Progenitor cell of endocrine pancreas (in vitro differentiated cells): ENCODE results near the gene POLK. TPM values are rescaled to one million over a fixed set of nuclear protein-coding genes. Genes with fewer than 3 reads are reported as not detected.

ENCODE experiments used
- DNase-seq: peaks from one replicate; pipeline ENCODE4 v3.0.0; 2021; ENCODE audit warnings: low spot score; ENCODE audit not compliant: unreplicated experiment
- H3K27ac Mint-ChIP-seq: 2 replicates; pipeline ENCODE4 v1.8.0; 2021; ENCODE audit warnings: mild to moderate bottlenecking, moderate library complexity, mixed read lengths
- H3K27me3 Mint-ChIP-seq: 2 replicates; pipeline ENCODE4 v1.8.0; 2021; ENCODE audit warnings: mixed read lengths
- H3K36me3 Mint-ChIP-seq: 2 replicates; pipeline ENCODE4 v1.8.0; 2022; ENCODE audit warnings: mixed read lengths; ENCODE audit not compliant: insufficient read depth
- H3K4me1 Mint-ChIP-seq: 2 replicates; pipeline ENCODE4 v1.8.0; 2021; ENCODE audit warnings: low read depth, mixed read lengths
- H3K4me3 Mint-ChIP-seq: 2 replicates; pipeline ENCODE4 v1.8.0; 2021; ENCODE audit warnings: low read depth, mild to moderate bottlenecking, moderate library complexity, mixed read lengths
- H3K9me3 Mint-ChIP-seq: 2 replicates; pipeline ENCODE4 v1.8.0; 2021; ENCODE audit warnings: low read depth, mixed read lengths
- CTCF ChIP-seq: fragments of 200-600 bp; sonication (generic); IDR thresholded peaks from one replicate; pipeline ENCODE4 v1.5.0; 2021; ENCODE audit warnings: antibody characterized with exemption, mild to moderate bottlenecking; ENCODE audit not compliant: unreplicated experiment
- total RNA-seq: library from RNA; stranded (reverse); gene quantifications from 2 replicates; pipeline ENCODE4 v1.2.1, GENCODE V29; 2021

POLK gene
- total RNA-seq, 1 donor from 2014 or later: 20.2 TPM

GRCh38 chr5:75627801-75628200 lies 116.1 kb downstream of the POLK start:
- TF ChIP-seq CTCF: no peak
- no peak for DNase-seq
- Mint-ChIP-seq H3K4me3 (no peak overlapping the region), H3K27me3 (no peaks in the 10 kb centered on the region), H3K4me1 (peaks cover 12% of the 10 kb centered on the region), H3K9me3 (no peaks in the 10 kb centered on the region), H3K27ac (no peak overlapping the region), H3K36me3 (no peaks in the 10 kb centered on the region)

- Mint-ChIP-seq H3K36me3 (no peaks in the 10 kb centered on the region), H3K4me3 (no peak overlapping the region), H3K27ac (no peak overlapping the region), H3K27me3 (no peaks in the 10 kb centered on the region), H3K9me3 (no peaks in the 10 kb centered on the region), H3K4me1 (no peaks in the 10 kb centered on the region)
- no peak for DNase-seq
- TF ChIP-seq CTCF: no peak
Measured at GRCh38 chr5:75630875-75631274, 119.2 kb downstream of the POLK start.

GRCh38 chr5:75632321-75632720 lies 120.6 kb downstream of the POLK start:
- H3K4me1 Mint-ChIP-seq: no peaks in the 10 kb centered on the region
- no peaks in the 10 kb centered on the region for H3K9me3 Mint-ChIP-seq
- no peak for TF ChIP-seq CTCF
- H3K36me3 Mint-ChIP-seq: no peaks in the 10 kb centered on the region
- no peak overlapping the region for H3K27ac Mint-ChIP-seq
- DNase-seq: no peak
- H3K27me3 Mint-ChIP-seq: no peaks in the 10 kb centered on the region
- H3K4me3 Mint-ChIP-seq: no peak overlapping the region

- H3K9me3 Mint-ChIP-seq: no peaks in the 10 kb centered on the region
- no peak overlapping the region for H3K27ac Mint-ChIP-seq
- H3K4me1 Mint-ChIP-seq: no peaks in the 10 kb centered on the region
- TF ChIP-seq CTCF: no peak
- peaks cover 2% of the 10 kb centered on the region for H3K36me3 Mint-ChIP-seq
- no peak for DNase-seq
- H3K27me3 Mint-ChIP-seq: no peaks in the 10 kb centered on the region
- H3K4me3 Mint-ChIP-seq: no peak overlapping the region
Measured at GRCh38 chr5:75637949-75638348, 126.3 kb downstream of the POLK start.

- DNase-seq: no peak
- H3K4me1 Mint-ChIP-seq: no peaks in the 10 kb centered on the region
- no peaks in the 10 kb centered on the region for H3K9me3 Mint-ChIP-seq
- H3K4me3 Mint-ChIP-seq: no peak overlapping the region
- no peaks in the 10 kb centered on the region for H3K27me3 Mint-ChIP-seq
- no peak overlapping the region for H3K27ac Mint-ChIP-seq
- no peak for TF ChIP-seq CTCF
- peaks cover 2% of the 10 kb centered on the region for H3K36me3 Mint-ChIP-seq
Measured at GRCh38 chr5:75639535-75640311, 128.0 kb downstream of the POLK start.
